Chondrocyte (in vitro differentiated cells): ENCODE measurements around the gene BLOC1S3. TPM values are rescaled to one million over a fixed set of nuclear protein-coding genes. Genes with fewer than 3 reads are reported as not detected.

Source experiments
- DNase-seq: peaks from one replicate; pipeline ENCODE4 v3.0.0; 2021; ENCODE audit warnings: mixed read lengths, low spot score
- H3K27ac Mint-ChIP-seq: one replicate; pipeline ENCODE4 v1.8.0; 2021; ENCODE audit warnings: mild to moderate bottlenecking, moderate library complexity, mixed read lengths; ENCODE audit not compliant: unreplicated experiment
- H3K27me3 Mint-ChIP-seq: 2 replicates; pipeline ENCODE4 v1.8.0; 2021; ENCODE audit warnings: low read depth, mixed read lengths
- H3K36me3 Mint-ChIP-seq: 2 replicates; pipeline ENCODE4 v1.8.0; 2021; ENCODE audit warnings: low read depth, mixed read lengths
- H3K4me1 Mint-ChIP-seq: 2 replicates; pipeline ENCODE4 v1.8.0; 2021; ENCODE audit warnings: low read depth, mild to moderate bottlenecking, mixed read lengths
- H3K4me3 Mint-ChIP-seq: one replicate; pipeline ENCODE4 v1.8.0; 2021; ENCODE audit warnings: mild to moderate bottlenecking, moderate library complexity, mixed read lengths; ENCODE audit not compliant: unreplicated experiment
- H3K9me3 Mint-ChIP-seq: 2 replicates; pipeline ENCODE4 v1.8.0; 2021; ENCODE audit warnings: low read depth, mixed read lengths
- CTCF ChIP-seq: fragments of 200-600 bp; sonication (generic); IDR thresholded peaks from 2 replicates; pipeline ENCODE4 v1.5.0; 2021; ENCODE audit warnings: antibody characterized with exemption, mild to moderate bottlenecking, moderate library complexity
- long read RNA-seq: library from polyadenylated mRNA; stranded (forward); transcript quantifications from one replicate; pipeline ENCODE4 v2.0.0, GENCODE V29; 2021
- total RNA-seq: library from RNA; stranded (reverse); gene quantifications from 3 replicates; pipeline ENCODE4 v1.2.1, GENCODE V29; 2021

BLOC1S3 gene
- total RNA-seq: 15.1 to 21.0 TPM (median 17.6 TPM) in 3 replicates
- long read RNA-seq, transcript BLOC1S3-202 (1 exons, 732 nt): minor isoform, 7 of 16 reads
- long read RNA-seq, transcript BLOC1S3-201 (2 exons, 2,601 nt): major isoform, 8 of 16 reads
- long read RNA-seq, partial matches to known transcripts: 0 of 16 reads
- long read RNA-seq, other reads (novel, unspliced or antisense): 1 of 16 reads

GRCh38 chr19:45178262-45179071, at the start of gene BLOC1S3:
Gene BLOC1S3 (plus strand): TSS chr19:45178784. CDS start chr19:45179297, 513 bp downstream.
- DNase-seq: peak; percentile 100
- TF ChIP-seq CTCF: peak; percentile 75
- peaks cover 33% of the 10 kb centered on the region for H3K4me1 Mint-ChIP-seq
- peak within 1 kb of the TSS; percentile 99 for H3K27ac Mint-ChIP-seq
- peak within 1 kb of the TSS; percentile 92 for H3K4me3 Mint-ChIP-seq
- H3K9me3 Mint-ChIP-seq: no peaks in the 10 kb centered on the region
- H3K27me3 Mint-ChIP-seq: no peaks in the 10 kb centered on the region
- H3K36me3 Mint-ChIP-seq: peaks cover 4% of the 10 kb centered on the region

- Mint-ChIP-seq H3K27me3 (no peaks in the 10 kb centered on the region), H3K36me3 (no peaks in the 10 kb centered on the region), H3K4me3 (no peak overlapping the region), H3K4me1 (peaks cover 11% of the 10 kb centered on the region), H3K27ac (no peak overlapping the region), H3K9me3 (no peaks in the 10 kb centered on the region)
- no peak for DNase-seq
- no peak for TF ChIP-seq CTCF
These were observed 49.8 kb upstream of the BLOC1S3 start for GRCh38 chr19:45128806-45129205.

GRCh38 chr19:45130236-45130635, 48.3 kb upstream of the BLOC1S3 start:
- Mint-ChIP-seq H3K27me3 (no peaks in the 10 kb centered on the region), H3K27ac (no peak overlapping the region), H3K36me3 (no peaks in the 10 kb centered on the region), H3K4me3 (no peak overlapping the region), H3K9me3 (no peaks in the 10 kb centered on the region), H3K4me1 (peaks cover 8% of the 10 kb centered on the region)
- no peak for TF ChIP-seq CTCF
- no peak for DNase-seq

GRCh38 chr19:45130888-45131615, 47.5 kb upstream of the BLOC1S3 start:
- Mint-ChIP-seq H3K4me3 (no peak overlapping the region), H3K4me1 (peaks cover 8% of the 10 kb centered on the region), H3K27me3 (no peaks in the 10 kb centered on the region), H3K27ac (peak overlapping the region; percentile 42), H3K36me3 (no peaks in the 10 kb centered on the region), H3K9me3 (no peaks in the 10 kb centered on the region)
- no peak for DNase-seq
- peak; percentile 56 for TF ChIP-seq CTCF

- Mint-ChIP-seq H3K36me3 (no peaks in the 10 kb centered on the region), H3K27me3 (no peaks in the 10 kb centered on the region), H3K9me3 (no peaks in the 10 kb centered on the region), H3K4me1 (peaks cover 14% of the 10 kb centered on the region), H3K4me3 (no peak overlapping the region), H3K27ac (no peak overlapping the region)
- DNase-seq: no peak
- no peak for TF ChIP-seq CTCF
These were observed 44.9 kb upstream of the BLOC1S3 start for GRCh38 chr19:45133661-45134060.
